ENCODE measurements around the gene HCN3.
"Not testable (repeated sequence)": the region's sequence is repeated elsewhere in the genome, so short reads cannot be mapped to it uniquely, and the experiment has no call there.

Gene HCN3

GRCh38 chr1:155284476-155284875 is 7.2 kb downstream of the HCN3 start:
- DNase-seq (ENCODE audit: low read depth): no peak

DNA sequence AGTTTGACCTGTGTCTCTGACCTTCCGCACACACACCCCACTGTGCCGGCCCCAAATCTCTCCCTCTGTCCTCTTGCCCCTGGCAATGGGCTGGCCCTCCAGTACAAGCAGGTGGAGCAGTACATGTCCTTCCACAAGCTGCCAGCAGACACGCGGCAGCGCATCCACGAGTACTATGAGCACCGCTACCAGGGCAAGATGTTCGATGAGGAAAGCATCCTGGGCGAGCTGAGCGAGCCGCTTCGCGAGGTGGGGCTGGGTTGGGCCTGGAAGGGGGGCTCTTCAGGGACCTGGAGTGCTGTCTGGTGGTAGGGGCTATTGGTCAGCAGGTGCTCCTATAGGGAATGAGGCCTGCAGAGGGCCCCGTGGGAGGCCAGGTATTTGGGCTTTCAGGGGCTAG is 7.8 kb downstream of the HCN3 start:
- DNase-seq (ENCODE audit: low read depth): no peak

- DNase-seq (ENCODE audit: low read depth): no peak
Measured at GRCh38 chr1:155285631-155286044, 8.4 kb downstream of the HCN3 start.

DNA sequence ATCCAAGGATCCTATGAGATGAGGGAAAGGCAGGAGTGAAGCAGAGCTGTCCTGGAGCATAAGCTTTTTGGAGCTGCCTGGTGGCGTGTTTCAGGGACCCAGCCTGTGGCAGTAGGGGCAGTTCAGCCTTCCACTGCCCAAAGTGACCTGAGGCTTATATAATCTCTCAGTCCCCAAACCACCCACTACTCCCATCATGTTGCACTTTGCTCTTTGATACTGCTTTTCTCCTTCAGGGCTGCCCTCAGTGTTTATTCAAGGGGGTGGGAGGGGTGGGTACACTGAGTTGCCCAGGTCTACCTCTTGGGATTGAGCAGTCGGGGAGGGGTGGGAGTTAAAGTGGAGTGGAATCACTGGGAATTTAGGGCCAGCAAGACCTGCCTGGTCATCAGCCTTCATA is 9.3 kb downstream of the HCN3 start:
- DNase-seq (ENCODE audit: low read depth): no peak

- no peak for DNase-seq (ENCODE audit: low read depth)
Measured at GRCh38 chr1:155287987-155288543, 10.8 kb downstream of the HCN3 start.

GRCh38 chr1:155291006-155291405 is 13.7 kb downstream of the HCN3 start:
- DNase-seq (ENCODE audit: low read depth): not testable (repeated sequence)

GRCh38 chr1:155293086-155293749 is 16.0 kb downstream of the HCN3 start:
- no peak for DNase-seq (ENCODE audit: low read depth)

GRCh38 chr1:155294520-155295182 is 17.4 kb downstream of the HCN3 start:
- DNase-seq (ENCODE audit: low read depth): no peak

GRCh38 chr1:155295183-155295941 is 18.1 kb downstream of the HCN3 start:
- no peak for DNase-seq (ENCODE audit: low read depth)

DNA sequence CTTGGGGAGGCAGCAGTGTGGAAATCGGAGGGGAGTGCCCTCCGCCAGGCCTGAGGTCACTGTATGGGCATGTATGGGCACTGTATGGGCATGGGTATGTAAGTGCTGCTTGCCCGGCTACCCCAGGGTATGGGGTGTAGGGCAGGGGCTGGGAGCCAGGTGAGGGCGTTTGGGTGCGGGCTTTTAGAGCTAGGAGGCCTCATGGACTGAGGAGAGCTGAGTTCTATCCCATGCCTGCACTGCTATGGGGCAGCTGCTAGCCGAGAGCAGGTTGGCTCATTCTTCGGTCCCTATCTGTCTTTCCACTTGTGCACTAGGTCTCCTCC is 18.6 kb downstream of the HCN3 start:
- DNase-seq (ENCODE audit: low read depth): no peak

DNA sequence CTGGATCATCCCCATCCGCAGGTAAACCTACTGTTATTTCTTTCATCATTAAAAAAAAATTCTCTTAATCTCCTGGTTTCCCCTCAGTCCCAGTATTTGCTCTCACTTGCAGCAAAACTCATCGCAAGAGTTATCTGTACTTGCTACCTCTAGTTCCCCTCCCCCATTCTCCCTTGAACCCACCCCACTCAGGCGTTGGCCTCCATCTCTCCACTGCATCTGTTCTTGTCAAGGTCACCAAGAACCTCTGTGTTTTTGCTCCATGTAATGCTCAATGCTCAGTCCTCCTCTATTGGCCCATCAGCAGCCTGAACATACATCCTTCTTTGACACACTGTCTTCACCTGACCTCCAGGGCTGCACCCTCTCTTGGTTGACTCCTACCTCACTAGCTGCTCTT is 19.4 kb downstream of the HCN3 start:
- no peak for DNase-seq (ENCODE audit: low read depth)

DNA sequence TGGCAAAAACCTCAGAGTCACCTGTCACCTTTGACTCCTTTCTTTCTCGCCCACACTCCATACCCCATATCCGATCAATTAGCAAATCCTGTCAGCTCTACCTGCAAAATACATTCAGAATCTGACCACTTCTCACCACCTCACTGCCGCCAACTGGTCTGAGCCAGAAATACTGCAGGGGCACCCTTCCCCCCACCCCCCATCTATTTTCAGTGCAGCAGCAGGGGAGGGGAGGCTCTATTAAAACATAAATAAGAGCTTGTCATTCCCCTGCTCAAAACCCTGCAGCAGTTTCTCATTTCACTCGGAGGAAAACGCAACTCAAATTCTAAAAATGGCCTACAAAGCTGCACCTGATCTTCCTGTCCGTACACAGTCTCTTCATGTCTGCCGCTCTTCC is 20.1 kb downstream of the HCN3 start:
- DNase-seq (ENCODE audit: low read depth): no peak

- DNase-seq (ENCODE audit: low read depth): no peak
Measured at GRCh38 chr1:155300024-155300423, 22.8 kb downstream of the HCN3 start.

DNA sequence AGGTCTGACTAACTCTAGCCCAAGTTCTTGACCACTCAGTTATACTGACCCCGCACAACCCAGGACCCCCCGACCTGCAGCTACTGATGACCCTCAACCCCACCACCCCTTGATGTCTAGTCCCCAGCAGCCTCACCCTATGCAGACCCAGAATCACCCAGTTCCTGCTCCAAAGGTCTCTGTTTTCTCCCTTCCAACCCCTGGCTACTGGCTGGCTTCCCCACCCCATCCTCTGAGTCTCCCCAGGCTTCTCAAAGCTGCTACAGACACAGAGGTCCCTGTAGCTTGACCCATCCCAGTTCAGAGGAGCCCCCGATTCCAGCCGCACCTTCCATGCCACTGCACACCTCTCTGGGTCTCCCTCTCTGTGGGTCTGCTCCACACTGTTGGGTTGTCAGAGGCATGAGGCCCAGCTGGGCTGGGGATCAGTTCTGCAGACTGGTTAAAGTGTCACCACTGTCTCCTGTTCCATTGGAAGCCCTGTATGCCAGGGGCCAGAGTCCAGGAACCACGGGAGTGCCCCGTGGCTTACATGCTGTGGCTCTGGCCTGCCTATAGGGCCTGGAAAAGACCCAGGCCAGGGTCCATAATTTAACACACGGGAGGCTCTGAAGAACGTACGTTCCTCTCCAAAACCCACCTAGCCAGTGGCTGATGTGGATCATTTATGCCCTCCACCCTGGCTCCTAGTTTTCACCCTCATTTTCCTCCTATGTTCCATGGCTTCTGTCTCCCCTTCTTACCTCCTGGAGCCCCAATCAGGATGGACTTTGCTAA is 23.5 kb downstream of the HCN3 start:
- DNase-seq (ENCODE audit: low read depth): no peak

DNA sequence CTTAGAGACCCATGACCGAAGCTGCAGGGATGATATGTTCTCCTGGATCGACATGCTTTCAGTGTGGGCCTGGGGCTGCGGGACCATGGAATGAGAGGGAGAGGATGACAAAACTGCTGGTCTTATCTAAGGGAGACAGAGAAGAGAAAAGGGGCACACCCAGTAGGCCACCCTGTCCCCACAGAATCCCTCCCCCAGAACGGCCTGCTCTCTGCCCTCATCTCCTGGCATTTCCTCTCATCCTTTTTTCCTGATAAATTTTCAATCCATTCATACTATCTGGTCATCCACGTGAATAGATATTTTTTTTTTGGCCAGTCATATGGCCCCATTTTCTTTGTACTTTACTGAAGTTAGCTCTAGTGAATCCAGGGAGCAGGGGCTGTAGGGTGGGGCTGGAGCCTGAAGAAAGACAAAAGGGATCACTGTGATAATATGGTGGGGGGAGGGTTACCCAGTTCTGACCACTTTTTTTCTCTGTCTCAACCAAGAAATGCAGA is 24.1 kb downstream of the HCN3 start, which contains the start of gene PKLR:
PKLR (minus strand) TSS at position 97 of the 500 bp plus-strand sequence; CDS start at position 54, 43 bp downstream.
- no peak for DNase-seq (ENCODE audit: low read depth)

GRCh38 chr1:155304558-155305063 is 27.3 kb downstream of the HCN3 start:
- no peak for DNase-seq (ENCODE audit: low read depth)

GRCh38 chr1:155305881-155306391 is 28.7 kb downstream of the HCN3 start:
- no peak for DNase-seq (ENCODE audit: low read depth)

GRCh38 chr1:155307247-155307740 is 30.0 kb downstream of the HCN3 start:
- no peak for DNase-seq (ENCODE audit: low read depth)

- DNase-seq (ENCODE audit: low read depth): peak; percentile 95
Measured at GRCh38 chr1:155308493-155309422, 31.5 kb downstream of the HCN3 start, which contains the start of gene FDPS. Gene FDPS (plus strand): TSS chr1:155308866. CDS start chr1:155309790, 924 bp downstream.

Data from T follicular helper cell (primary cell).